ENCODE results near the gene SYT17. TPM values are rescaled to one million over a fixed set of nuclear protein-coding genes. Genes with fewer than 3 reads are reported as not detected.

Gene SYT17
- total RNA-seq, 3 donors from 2014 or later (not counting 1 experiment from before 2014, with no cell fraction given) = 0.65 to 1.6 TPM; not detected in 1

GRCh38 chr16:19152042-19152441, 16.0 kb upstream of the SYT17 start:
- DNase-seq = no peak
- no peak for TF ChIP-seq CTCF (IDR thresholded peaks at IDR 0.05)
- no peaks in the 10 kb centered on the region for H3K27me3 ChIP-seq (ENCODE audit: control insufficient read depth, insufficient read depth, low read length)
- peaks cover 8% of the 10 kb centered on the region in 2 donors for H3K27me3 Mint-ChIP-seq (ENCODE audit: low read depth in 2 of 2)
- no peaks in the 10 kb centered on the region for H3K9me3 Mint-ChIP-seq
- intact Hi-C loops (cut with micrococcal nuclease) = no loop called here
- H3K36me3 ChIP-seq (ENCODE audit: control insufficient read depth, insufficient read depth, low read length) = no peaks in the 10 kb centered on the region
- no peaks in the 10 kb centered on the region for H3K4me1 ChIP-seq (ENCODE audit: control insufficient read depth, insufficient read depth, low read length)
- no peak overlapping the region for H3K4me3 ChIP-seq (ENCODE audit: low read length)
- no peak overlapping the region for H3K27ac ChIP-seq (ENCODE audit: low read length)
- no peak for ATAC-seq
- H3K36me3 Mint-ChIP-seq = no peaks in the 10 kb centered on the region
- H3K4me3 Mint-ChIP-seq = no peak overlapping the region
- no peaks in the 10 kb centered on the region for H3K9me3 ChIP-seq (ENCODE audit: control insufficient read depth, insufficient read depth, low read length)
- 100% methylated on average over 1 of the region's 1 CpG for WGBS (ENCODE audit: insufficient coverage)
- no peaks in the 10 kb centered on the region for H3K4me1 Mint-ChIP-seq
- H3K27ac Mint-ChIP-seq = no peak overlapping the region

GRCh38 chr16:19153876-19154275, 14.2 kb upstream of the SYT17 start:
- no peaks in the 10 kb centered on the region for H3K4me1 ChIP-seq (ENCODE audit: control insufficient read depth, insufficient read depth, low read length)
- H3K36me3 Mint-ChIP-seq = no peaks in the 10 kb centered on the region
- no peak overlapping the region for H3K27ac Mint-ChIP-seq
- H3K4me3 Mint-ChIP-seq = no peak overlapping the region
- H3K4me3 ChIP-seq (ENCODE audit: low read length) = no peak overlapping the region
- intact Hi-C loops (cut with micrococcal nuclease) = no loop called here
- H3K36me3 ChIP-seq (ENCODE audit: control insufficient read depth, insufficient read depth, low read length) = no peaks in the 10 kb centered on the region
- DNase-seq = no peak
- H3K9me3 Mint-ChIP-seq = no peaks in the 10 kb centered on the region
- no peak for TF ChIP-seq CTCF (IDR thresholded peaks at IDR 0.05)
- no peaks in the 10 kb centered on the region for H3K4me1 Mint-ChIP-seq
- no peak overlapping the region for H3K27ac ChIP-seq (ENCODE audit: low read length)
- peaks cover 2 to 5% of the 10 kb centered on the region in 2 donors for H3K27me3 Mint-ChIP-seq (ENCODE audit: low read depth in 2 of 2)
- H3K9me3 ChIP-seq (ENCODE audit: control insufficient read depth, insufficient read depth, low read length) = no peaks in the 10 kb centered on the region
- no peaks in the 10 kb centered on the region for H3K27me3 ChIP-seq (ENCODE audit: control insufficient read depth, insufficient read depth, low read length)
- no peak for ATAC-seq
- 82% methylated on average over 4 of the region's 4 CpGs for WGBS (ENCODE audit: insufficient coverage)

GRCh38 chr16:19162085-19162484, 6.0 kb upstream of the SYT17 start:
- no peak overlapping the region for H3K4me3 ChIP-seq (ENCODE audit: low read length)
- H3K4me1 ChIP-seq (ENCODE audit: control insufficient read depth, insufficient read depth, low read length) = no peaks in the 10 kb centered on the region

More at GRCh38 chr16:19162085-19162484, 6.0 kb upstream of the SYT17 start:
- no peaks in the 10 kb centered on the region for H3K9me3 ChIP-seq (ENCODE audit: control insufficient read depth, insufficient read depth, low read length)
- H3K36me3 ChIP-seq (ENCODE audit: control insufficient read depth, insufficient read depth, low read length) = no peaks in the 10 kb centered on the region
- intact Hi-C loops (cut with micrococcal nuclease) = no loop called here
- Mint-ChIP-seq H3K4me1 (no peaks in the 10 kb centered on the region), H3K27me3 (ENCODE audit: low read depth in 2 of 2) (peaks cover 3 to 6% of the 10 kb centered on the region in 2 donors), H3K4me3 (no peak overlapping the region), H3K27ac (no peak overlapping the region), H3K9me3 (peaks cover 0 to 2% of the 10 kb centered on the region in 2 donors), H3K36me3 (no peaks in the 10 kb centered on the region)
- H3K27ac ChIP-seq (ENCODE audit: low read length) = no peak overlapping the region
- ATAC-seq (no peak), DNase-seq (no peak)
- WGBS (ENCODE audit: insufficient coverage) = 75% methylated on average over 4 of the region's 4 CpGs
- no peak for TF ChIP-seq CTCF (IDR thresholded peaks at IDR 0.05)
- H3K27me3 ChIP-seq (ENCODE audit: control insufficient read depth, insufficient read depth, low read length) = no peaks in the 10 kb centered on the region
